ENCODE results near the gene GPC6.

GRCh38 chr13:94305934-94306333 lies 1079.3 kb downstream of the GPC6 start:
- TF ChIP-seq CTCF (IDR thresholded peaks at IDR 0.05; ENCODE audit: low read depth, low read length) (no peak), MYC (IDR thresholded peaks at IDR 0.05; ENCODE audit: low read depth, low read length) (no peak), POLR2A (IDR thresholded peaks at IDR 0.05; ENCODE audit: extremely low read depth, insufficient read length) (no peak)

Measured in NB4 (cell line).